GM21619 (cell line): ENCODE data around the gene SPIRE2.

Source experiments
- ATAC-seq: cut with Tn5 transposase; IDR thresholded peaks from one replicate; pipeline ENCODE4 v1.9.1; 2021; ENCODE audit not compliant: unreplicated experiment

The SPIRE2 gene

DNA sequence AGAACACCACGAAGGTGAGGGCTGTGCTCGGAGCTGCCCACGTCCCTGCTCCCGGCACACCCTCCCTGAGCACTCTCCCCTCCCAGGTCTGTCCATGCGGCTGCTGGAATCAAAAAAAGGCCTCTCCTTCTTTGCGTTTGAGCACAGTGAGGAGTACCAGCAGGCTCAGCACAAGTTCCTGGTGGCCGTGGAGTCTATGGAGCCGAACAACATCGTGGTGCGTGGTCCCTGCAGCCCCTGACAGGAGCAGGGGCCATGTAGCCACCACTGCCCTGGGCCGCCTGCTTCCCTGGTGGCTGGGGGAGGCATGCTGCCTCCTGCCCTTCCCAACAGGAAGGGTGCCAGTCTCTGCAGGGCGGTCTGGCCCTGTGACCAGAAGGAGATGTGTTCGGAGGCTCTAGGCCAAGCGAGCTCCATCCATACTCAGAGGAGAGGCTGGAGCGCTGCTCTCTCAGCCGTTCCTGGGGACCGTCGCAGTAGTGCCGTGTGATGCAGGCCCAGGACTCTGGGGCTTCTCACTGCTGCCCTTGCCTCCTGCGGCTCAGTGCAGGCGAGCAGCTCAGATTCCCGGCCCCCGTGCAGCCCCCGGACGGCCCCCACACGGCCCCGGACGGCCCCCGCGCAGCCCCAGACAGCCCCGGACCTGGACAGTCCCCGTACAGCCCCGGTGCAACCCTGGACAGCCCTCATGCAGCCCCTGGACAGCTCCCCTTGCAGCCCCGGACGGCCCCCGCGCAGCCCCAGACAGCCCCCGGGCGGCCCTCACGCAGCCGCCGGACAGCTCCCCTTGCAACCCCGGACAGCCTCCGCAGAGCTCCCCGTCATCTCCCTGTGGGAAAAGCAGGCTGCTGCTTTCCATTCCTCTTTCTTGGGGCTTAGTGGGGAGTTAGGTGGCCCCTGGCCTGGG, 65.6 kb downstream of the SPIRE2 start:
- ATAC-seq = no peak

DNA sequence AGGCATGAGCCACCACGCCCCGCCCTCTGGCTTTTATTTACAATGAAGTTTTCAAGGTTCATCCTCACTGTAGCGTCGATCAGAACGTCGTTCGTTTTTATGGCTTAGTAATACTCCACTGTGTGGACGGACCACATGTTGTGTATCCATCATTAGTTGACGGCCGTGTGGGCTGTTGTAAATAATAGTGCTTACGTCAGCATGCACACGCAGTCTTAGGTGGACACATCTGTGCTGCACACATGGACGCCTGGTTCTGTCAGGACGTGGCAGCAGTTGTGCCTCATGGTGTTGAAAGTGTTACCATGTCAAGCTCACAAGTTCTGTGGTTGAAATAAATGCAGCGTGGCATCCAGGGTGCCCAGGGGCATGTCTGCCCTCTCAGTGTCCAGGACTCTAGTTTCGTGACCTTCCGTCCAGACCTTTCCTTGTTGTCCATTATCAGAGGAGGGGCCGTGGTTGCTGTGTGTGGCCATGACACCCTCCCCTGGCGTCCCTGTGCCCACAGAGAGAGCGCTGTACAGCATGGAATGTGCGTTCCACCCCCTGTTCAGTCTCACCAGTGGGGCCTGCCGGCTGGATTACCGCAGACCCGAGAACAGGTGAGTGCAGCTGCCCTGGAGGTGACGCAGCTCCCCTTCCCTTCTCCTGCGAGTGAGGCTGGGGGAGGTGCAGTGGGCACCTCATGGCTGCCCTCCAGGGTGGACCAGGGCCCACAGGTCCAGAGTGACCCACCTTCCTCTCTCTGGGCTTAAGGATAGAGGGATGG, 67.4 kb downstream of the SPIRE2 start:
- no peak for ATAC-seq

DNA sequence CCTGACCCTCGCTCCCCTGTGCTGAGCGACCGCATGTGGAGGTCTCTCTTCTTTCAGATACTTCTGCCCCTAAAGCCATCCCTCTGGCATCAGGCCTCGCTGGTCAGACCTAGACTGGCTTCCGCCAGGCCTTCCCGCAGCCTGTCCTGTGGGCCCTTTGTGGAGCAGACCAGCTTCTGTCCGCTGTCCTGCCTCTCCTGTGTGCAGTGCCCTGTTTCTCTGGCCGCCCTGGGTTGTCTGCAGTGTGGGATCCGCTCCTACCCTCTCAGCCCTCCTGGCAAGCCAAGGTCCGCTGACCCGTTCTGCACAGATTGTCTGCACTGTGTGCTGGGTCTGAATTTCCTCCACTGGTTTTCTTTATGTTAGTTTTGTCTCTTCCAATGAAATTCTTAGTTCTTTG, 68.9 kb downstream of the SPIRE2 start:
- ATAC-seq = no peak

DNA sequence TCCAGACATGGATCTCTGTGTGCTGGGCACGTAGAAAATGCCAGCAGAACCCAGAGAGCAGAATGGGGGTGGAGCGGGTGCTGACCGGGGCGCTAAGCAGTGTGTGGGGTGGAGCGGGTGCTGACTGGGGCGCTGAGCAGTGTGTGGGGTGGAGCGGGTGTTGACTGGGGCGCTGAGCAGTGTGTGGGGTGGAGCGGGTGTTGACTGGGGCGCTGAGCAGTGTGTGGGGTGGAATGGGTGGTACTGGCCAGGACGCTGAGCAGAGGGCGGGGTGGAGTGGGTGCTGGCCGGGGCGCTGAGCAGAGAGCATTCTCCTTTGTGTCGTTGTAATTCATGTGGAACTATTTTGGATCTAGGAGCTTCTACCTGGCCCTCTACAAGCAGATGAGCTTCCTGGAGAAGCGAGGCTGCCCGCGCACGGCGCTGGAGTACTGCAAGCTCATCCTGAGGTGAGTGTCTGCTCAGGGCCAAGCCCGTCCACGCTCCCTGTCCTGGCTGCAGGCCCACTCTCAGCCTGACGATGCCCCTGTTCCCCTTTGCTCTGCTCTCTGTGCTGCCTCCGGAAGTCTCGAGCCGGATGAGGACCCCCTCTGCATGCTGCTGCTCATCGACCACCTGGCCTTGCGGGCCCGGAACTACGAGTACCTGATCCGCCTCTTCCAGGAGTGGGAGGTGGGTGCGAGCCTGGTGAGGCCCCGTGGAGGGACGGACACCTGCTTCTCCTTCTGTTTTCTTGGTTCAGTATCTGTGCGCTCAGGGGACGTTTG, 70.1 kb downstream of the SPIRE2 start:
- no peak for ATAC-seq

DNA sequence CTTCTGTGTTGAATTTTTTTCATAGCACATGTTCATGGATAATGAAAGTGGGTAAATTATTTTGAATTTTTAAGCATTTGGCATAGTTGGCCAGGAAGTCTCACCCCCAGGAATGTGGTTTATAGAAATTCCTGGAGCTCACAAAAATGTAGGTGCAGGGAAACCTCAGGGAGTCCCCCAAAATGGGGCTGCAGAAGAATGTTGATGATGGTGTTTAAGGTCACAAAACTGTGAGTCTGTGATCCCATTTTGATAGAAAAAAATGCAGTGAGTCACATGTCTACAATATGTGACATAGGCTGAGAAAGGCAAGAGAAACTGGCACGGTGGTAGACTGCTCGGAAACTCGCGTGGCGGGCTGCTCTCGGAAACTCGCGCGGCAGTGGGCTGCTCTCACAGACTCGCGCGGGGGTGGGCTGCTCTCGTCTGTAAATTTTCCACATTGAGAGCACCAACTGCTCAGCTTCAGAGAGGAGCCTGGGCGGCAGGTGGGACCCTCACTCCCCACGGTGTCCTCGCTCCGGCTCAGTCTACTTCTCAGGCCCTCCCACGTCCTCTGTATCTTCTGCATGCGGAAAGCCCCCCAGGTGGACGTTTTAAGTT, 71.7 kb downstream of the SPIRE2 start:
- no peak for ATAC-seq

DNA sequence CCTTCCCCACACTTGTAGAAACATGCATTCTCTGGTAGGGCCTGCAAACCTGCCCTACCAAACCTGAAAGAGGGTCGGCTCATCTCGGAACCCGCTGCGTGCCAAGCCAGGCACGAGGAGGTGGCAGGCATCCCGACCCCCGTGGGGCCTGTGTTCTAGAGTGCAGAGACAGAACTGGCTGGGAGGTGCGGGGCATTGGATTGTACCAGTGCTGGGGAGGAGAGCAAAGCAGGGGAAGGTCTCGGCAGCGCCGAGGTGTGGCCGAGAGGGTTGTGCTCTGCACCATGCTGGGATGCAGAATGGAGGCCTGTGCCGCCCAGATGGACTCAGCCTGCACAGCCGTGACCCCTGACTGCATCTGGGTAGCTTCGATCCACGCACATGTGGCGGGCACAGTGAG, 72.6 kb downstream of the SPIRE2 start:
- ATAC-seq = no peak

DNA sequence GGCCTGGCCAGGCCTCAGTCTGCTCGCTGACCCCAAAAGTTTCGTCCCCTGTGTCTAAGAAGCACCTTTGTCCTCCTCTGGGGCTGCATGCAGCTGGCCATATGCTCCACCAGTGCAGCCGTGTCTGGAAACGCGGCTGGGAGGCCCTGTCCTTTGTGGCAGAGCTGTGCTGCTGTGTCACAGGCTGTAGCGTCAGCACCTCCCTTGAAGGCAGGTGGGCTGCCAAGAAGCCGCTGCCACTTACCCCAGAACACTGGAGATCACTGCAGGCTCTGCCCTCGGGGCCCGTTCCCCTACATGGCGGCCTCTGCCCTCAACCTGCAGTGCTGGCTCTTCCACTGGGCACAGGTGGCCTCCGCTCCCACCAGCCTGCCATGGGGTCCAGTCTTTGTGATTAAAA, 74.7 kb downstream of the SPIRE2 start:
- no peak for ATAC-seq

DNA sequence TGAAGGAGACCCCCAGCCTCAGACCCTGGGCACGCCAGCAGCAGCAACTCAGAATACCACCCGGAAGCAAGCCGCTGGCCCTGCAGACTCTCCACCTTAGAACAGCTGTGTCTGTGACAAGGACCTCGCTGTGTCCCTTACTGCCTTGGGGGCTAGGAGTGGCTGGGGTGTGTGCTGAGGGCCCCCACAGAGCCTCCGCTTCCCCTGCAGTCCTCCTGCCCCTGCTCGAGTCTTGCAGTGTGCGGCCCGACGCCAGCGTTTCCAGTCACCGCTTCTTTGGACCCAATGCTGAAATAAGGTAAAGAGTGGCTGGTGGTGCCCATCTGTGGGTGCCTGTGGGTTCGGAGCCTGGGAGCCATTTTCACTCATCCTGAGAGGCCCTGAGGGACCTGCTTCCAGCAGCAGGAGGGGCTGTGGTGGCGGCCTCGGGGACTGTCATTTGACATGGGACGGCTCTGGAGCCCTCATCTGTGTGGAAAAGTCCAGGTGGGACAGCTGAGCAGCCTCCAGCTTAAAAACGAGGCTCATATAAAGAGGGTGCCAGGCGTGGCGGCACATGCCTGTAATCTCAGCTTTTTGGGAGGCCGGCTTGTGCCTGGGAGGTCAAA, 75.7 kb downstream of the SPIRE2 start:
- ATAC-seq = no peak

DNA sequence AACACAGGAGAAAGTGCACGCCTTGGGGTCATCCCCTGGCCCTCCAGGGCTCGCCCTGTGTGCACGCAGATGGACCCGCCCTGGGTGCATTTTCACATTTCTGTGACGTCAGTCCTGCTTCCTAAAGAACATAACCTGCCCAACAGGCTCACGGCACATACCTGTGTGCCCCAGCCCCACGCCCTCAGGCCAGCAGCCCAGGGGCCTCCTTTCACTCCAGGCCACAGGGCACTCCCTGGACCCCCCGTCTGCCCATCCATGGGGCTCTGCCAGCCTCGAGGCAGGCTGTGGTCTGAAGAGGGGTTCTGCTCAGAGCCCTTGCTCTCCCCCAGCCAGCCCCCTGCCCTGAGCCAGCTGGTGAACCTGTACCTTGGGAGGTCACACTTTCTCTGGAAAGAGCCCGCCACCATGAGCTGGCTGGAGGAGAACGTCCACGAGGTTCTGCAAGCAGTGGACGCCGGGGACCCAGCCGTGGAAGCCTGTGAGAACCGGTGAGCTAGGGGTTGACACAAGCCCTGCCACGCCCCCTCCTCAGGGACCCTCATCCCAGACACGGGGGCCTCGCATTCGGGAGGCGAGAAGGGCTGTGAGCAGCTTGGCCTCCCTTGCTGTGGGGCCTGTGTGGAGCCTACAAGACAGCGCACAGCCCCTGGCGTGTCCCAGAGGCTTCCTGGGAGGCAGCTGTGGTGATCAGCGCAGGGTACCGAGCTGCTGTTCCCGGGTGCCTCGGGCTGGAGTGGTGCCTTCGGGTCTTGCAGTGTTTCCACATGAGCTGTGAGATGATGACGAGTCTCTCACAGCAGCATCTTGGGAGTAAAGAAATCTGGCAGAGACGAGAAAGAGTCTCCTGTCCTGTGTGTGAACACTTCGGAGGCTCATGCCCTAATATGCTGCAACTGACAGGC, 76.6 kb downstream of the SPIRE2 start:
- no peak for ATAC-seq

DNA sequence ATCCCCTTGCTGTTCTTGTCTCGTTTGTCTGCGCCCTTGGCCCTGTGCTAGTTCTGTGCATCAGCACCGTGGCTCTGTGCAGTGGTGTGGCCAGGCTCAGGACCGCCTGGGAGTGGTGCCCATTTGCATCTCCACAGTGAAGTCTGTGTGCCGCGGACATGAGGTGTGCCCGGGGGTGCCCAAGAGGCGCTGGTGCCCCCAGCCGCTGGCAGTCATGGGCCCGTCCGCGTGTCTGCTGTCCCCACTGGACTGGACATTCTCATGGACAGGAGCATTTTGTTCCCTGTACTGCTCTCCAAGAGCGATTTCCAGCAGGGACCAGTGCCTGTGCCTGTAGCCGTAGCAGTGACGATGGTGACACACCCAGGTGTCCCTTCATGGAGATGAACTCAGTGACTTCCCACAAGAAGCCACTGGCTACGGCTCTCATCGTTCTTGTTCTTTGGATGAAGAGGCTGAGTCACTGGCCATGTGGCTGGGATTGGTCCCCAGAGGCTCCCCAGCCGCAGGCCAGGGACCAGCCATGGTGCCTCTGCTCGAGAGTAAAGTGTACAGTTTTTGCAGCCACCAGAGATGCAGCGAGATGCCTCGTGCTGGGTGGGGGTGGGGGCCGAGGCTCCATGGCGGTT, 77.3 kb downstream of the SPIRE2 start:
- no peak for ATAC-seq

DNA sequence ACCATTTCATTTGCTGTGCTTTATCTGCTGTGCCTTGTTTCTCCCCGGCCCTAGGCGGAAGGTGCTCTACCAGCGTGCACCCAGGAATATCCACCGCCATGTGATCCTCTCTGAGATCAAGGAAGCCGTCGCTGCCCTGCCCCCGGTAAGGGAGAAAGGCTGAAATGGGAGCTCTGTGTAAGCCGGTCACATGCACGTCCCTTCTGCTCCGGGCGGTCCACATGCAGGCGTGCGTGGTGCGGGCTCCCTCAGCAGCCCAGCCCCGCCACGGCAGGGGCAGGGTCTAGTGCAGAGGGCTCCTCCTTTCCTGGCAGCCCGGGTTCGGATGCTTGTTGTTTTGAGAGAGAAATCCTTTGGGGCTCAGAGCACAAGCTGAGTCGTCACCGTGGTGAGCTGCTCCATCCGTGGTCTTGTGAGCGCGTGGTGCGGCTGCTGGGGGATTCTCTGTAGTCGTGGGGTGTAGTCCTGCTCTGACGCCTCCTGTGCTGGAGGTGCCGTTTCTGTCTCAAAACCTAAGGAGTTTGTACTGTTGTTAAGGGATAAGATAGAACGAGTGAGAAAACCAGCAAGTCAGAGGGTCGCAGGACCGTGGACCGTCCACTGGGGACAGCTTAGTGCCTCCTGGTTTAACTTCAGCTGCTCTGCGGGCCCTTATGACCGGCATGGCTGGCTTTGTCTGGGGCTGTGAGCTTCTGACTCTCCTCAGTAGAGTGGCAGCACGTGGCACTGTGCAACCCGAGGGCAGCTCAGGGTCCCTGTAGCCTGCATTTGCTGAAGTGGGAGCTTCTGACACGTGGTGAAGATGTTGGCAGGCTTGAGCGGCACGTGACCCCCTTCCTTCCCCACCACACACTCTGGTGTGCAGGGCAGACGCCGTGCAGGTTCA, 78.1 kb downstream of the SPIRE2 start:
- no peak for ATAC-seq

DNA sequence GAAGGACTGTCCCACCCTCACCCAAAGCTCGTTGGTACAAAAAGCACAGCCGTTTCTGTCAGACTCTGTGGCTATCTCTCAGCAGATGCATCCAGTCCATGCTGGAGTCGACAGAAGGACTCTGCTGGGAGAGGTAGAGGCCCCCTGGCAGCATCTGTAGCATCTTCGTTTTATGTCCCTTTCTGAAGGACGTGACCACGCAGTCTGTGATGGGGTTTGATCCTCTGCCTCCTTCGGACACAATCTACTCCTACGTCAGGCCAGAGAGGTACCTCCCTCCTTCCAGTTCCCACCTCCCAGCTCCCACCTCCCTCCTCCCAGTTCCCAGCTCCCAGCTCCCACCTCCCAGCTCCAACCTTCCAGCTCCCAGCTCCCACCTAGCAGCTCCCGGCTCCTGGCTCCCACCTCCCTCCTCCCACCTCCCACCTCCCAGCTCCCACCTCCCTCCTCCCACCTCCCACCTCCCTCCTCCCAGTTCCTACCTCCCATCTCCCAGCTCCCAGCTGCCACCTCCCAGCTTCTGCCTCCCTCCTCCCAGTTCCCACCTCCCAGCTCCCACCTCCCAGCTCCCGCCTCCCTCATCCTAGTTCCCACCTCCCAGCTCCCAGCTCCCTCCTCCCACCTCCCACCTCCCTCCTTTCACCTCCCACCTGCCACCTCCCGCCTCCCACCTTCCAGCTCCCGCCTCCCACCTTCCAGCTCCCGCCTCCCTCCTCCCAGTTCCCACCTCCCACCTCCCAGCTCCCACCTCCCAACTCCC, 79.0 kb downstream of the SPIRE2 start:
- no peak for ATAC-seq

DNA sequence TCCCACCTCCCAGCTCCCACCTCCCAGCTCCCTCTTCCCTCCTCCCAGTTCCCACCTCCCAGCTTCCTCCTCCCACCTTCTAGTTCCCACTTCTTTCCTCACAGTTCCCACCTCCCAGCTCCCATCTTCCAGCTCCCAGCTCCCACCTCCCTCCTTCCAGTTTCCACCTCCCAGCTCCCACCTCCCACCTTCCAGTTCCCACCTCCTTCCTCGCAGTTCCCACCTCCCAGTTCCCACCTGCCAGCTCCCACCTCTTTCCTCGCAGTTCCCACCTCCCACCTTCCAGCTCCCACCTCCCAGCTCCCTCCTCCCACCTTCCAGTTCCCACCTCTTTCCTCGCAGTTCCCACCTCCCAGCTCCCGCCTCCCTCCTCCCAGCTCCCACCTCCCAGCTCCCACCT, 80.0 kb downstream of the SPIRE2 start:
- no peak for ATAC-seq

DNA sequence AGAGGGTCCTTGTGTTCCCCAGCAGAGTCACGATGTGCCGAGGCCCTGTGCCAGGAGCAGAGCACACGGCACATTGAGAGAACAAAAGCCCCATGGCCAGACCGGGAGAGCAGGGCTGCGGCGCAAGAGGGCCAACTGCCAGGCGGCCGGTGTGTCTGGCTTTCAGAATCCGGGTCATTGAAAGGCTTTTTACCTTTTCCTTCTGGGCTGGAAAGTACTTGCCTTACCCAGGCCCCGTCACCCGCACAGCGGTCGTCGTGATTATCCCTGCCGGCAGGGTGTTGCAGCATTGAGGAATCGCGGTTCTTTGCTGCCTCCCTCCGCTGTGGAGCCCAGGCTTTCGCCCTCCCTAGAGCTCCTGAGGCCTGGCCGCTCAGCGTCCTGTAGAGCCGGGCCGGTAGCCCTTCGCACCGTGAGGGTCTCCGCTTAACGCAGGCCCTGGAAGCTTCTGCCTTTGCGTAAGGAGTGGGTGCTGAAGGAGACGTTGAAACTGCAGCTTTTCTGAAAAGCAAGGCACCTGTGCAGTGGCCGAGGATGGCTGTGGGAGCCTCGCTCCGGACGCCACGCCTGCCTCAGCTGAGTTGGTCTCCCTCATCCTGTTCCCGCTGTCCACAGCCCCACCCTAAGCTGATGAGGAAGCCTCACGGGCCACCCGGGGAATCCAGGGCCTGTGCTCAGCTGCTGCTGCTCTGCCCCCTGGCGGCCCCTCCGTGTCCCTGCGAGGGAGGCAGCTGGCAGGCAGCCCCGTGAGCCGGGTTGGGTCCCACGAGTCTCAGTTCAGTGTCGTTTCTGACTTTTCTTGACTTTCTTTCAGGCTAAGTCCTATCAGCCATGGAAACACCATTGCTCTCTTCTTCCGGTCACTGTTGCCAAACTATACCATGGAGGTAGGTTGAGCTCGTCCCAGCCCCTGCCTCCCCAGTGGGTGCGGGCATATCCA, 81.8 kb downstream of the SPIRE2 start:
- no peak for ATAC-seq

DNA sequence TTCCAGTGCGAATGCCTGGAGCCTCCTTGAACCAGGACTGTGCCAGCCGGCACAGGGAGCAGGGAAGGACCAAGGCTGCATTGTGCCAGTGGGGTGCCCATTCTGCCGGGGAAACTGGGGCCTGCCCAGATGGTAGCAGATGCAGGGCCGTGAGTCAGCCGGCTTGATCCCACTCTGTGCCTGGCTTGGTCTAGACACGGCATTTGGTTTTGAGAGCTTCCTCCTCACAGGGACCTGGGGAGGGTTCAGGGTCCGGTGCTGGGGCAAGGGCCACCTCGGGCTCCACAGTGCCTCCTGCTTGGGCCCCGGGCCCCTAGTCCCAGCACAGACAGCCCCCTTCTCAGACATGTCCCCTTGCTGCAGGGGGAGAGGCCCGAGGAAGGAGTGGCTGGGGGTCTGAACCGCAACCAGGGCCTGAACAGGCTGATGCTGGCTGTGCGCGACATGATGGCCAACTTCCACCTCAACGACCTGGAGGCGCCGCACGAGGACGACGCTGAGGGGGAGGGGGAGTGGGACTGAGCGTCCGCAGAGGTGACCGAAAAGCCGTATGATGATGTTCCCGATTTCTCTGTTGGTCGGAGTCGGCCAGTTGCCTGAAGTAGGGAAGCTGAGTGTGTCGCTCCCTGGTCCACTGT, 82.6 kb downstream of the SPIRE2 start:
- ATAC-seq = no peak

DNA sequence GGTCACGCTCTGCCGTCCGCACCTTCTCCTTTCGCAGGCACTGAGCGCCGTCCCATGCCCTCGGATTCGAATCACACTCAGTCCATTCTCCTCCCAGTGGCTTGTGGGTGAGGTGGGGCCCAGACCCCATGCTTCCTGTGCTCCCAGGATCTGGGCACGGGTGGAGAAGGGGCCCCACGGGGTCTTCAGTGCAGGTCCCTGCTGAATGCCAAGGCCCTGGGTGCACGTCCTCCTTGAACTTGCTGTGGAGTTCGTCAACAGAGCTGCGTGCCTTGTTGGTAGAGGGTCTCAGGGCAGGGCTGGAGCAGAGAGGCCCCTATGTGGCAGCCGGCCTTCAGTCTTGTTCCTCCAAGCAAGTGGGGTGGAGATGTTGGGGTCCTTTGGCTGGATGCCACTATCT, 83.1 kb downstream of the SPIRE2 start:
- ATAC-seq = no peak
